GM18498 (cell line): Measurements from ENCODE around the gene OSBPL3.
"Not testable (repeated sequence)": the region's sequence is repeated elsewhere in the genome, so short reads cannot be mapped to it uniquely, and the experiment has no call there.

Experiments used
- ATAC-seq: cut with Tn5 transposase; IDR thresholded peaks from one replicate; pipeline ENCODE4 v1.9.1; 2021; ENCODE audit warnings: mild to moderate bottlenecking, moderate library complexity; ENCODE audit not compliant: unreplicated experiment

OSBPL3 gene

GRCh38 chr7:24922099-24922773, 57.7 kb downstream of the OSBPL3 start:
- no peak for ATAC-seq

- ATAC-seq, result no peak
Measured at GRCh38 chr7:24921362-24921679, 58.7 kb downstream of the OSBPL3 start.

GRCh38 chr7:24920451-24921361, 59.3 kb downstream of the OSBPL3 start:
- no peak for ATAC-seq

- peak; percentile 51 for ATAC-seq
Measured at GRCh38 chr7:24917510-24918239, 62.3 kb downstream of the OSBPL3 start.

- ATAC-seq, result no peak
Measured at GRCh38 chr7:24916463-24917040, 63.4 kb downstream of the OSBPL3 start.

- no peak for ATAC-seq
Measured at GRCh38 chr7:24914465-24914859, 65.5 kb downstream of the OSBPL3 start.

- ATAC-seq, result no peak
Measured at GRCh38 chr7:24913801-24914464, 66.0 kb downstream of the OSBPL3 start.

- ATAC-seq, result no peak
Measured at GRCh38 chr7:24912874-24913514, 67.0 kb downstream of the OSBPL3 start.

GRCh38 chr7:24912424-24912823, 67.6 kb downstream of the OSBPL3 start:
- ATAC-seq, result no peak

- peak; percentile 45 for ATAC-seq
Measured at GRCh38 chr7:24911213-24911603, 68.8 kb downstream of the OSBPL3 start.

- ATAC-seq, result no peak
Measured at GRCh38 chr7:24910551-24911212, 69.3 kb downstream of the OSBPL3 start.

GRCh38 chr7:24908727-24909126, 71.3 kb downstream of the OSBPL3 start:
- ATAC-seq, result no peak

- ATAC-seq, result no peak
Measured at GRCh38 chr7:24908166-24908565, 71.8 kb downstream of the OSBPL3 start.

- peak; percentile 61 for ATAC-seq
Measured at GRCh38 chr7:24907311-24907886, 72.6 kb downstream of the OSBPL3 start.

- ATAC-seq, result no peak
Measured at GRCh38 chr7:24905996-24906770, 73.8 kb downstream of the OSBPL3 start.

GRCh38 chr7:24903992-24904391, 76.0 kb downstream of the OSBPL3 start:
- not testable (repeated sequence) for ATAC-seq

- ATAC-seq, result no peak
Measured at GRCh38 chr7:24903559-24903958, 76.4 kb downstream of the OSBPL3 start.

GRCh38 chr7:24902931-24903330, 77.0 kb downstream of the OSBPL3 start:
- no peak for ATAC-seq

GRCh38 chr7:24902276-24902675, 77.7 kb downstream of the OSBPL3 start:
- ATAC-seq, result no peak
